LNCaP clone FGC (cell line): Measurements from ENCODE around the gene CDC42SE2.

Experiments used
- DNase-seq: peaks from one replicate; pipeline ENCODE4 v3.0.0-alpha.2; 2011; ENCODE audit warnings: low read depth
- H3K4me3 ChIP-seq: 2 replicates; pipeline ENCODE4 v1.5.1; 2011; ENCODE audit warnings: mild to moderate bottlenecking, low read depth, low read length, control low read depth
- CTCF ChIP-seq: IDR thresholded peaks from 2 replicates; pipeline ENCODE4 v1.5.1; 2012; ENCODE audit warnings: mild to moderate bottlenecking; ENCODE audit not compliant: control insufficient read depth, insufficient read depth; ENCODE audit errors: extremely low read depth

Gene CDC42SE2

DNA sequence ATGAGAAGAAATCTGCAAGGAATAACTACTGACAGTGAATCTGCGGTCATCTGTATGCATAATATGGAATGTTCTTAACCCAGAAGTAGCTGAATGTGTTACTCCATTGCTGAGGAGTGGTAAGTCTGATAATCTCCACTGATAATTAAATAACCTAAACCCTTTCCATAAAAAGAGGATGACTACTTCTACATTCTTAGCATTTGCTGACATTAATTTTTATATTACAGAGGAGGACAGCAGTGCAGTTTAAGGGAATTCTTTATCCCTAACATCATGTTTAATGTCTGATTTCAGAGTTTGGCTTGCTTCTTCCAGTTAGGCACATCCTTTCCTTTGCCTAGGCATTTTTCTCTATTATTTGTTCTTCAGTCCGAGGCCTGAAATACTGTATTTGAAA is 52.2 kb downstream of the CDC42SE2 start:
- DNase-seq: no peak
- no peak overlapping the region for H3K4me3 ChIP-seq
- TF ChIP-seq CTCF: no peak

DNA sequence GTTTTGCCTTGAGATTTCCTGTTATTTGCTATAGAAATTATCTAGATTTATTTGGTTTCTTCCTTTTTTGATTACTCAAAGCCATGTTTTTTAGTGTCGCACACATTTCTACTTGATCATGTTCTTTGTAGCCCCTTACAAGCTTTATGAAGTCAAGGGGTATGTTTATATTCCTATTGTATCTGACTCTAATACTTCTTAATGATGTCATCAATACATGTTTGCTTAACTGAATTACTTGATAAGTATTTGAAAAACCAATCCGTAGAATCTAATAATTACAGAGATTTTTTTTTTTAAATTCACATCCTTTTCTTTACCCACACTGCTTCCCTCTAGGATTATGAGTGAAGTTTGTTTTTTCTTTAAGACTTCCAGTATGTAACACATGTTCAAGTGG is 53.0 kb downstream of the CDC42SE2 start:
- no peak overlapping the region for H3K4me3 ChIP-seq
- DNase-seq: no peak
- TF ChIP-seq CTCF: no peak

- DNase-seq: no peak
- no peak overlapping the region for H3K4me3 ChIP-seq
- no peak for TF ChIP-seq CTCF
Measured at GRCh38 chr5:131318455-131318854, 54.6 kb downstream of the CDC42SE2 start.

DNA sequence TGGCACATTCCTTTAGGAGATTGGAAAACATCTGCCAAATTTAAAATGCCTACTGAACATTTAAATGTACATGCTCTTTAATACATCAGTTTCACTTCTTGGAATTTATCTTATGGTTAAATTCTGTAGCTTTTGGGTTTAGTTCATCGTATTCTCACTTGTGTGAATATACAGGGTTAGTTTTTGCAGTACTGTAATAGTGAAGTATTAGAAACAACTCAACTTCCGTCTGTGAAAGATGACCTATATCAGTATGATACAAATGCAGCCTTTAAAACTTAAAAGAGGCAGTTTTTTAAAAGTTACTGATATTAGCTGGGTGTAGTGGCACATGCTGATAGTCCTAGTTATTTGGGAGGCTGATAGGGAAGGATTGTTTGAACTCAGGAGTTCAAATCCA is 57.2 kb downstream of the CDC42SE2 start:
- TF ChIP-seq CTCF: no peak
- H3K4me3 ChIP-seq: no peak overlapping the region
- DNase-seq: no peak

DNA sequence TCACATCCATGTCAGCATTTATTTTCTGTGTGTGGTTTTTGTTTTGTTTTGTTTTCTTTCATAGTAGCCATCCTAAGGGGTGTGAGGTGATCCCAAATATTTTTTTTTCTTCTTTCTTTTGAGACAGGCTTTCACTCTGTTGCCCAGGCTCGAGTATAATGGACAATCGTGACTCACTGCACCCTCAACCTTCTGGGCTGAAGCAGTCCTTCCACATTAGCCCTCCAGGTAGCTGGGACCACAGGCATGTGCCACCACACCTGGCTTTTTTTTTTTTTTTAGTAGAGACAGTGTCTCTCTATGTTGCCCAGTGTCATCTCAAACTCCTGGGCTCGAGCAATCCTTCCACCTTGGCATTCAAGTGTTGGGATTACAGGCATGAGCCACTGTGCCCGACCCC is 59.1 kb downstream of the CDC42SE2 start:
- DNase-seq: no peak
- H3K4me3 ChIP-seq: no peak overlapping the region
- TF ChIP-seq CTCF: no peak

GRCh38 chr5:131323378-131323777 is 59.5 kb downstream of the CDC42SE2 start:
- no peak for DNase-seq
- H3K4me3 ChIP-seq: no peak overlapping the region

More at GRCh38 chr5:131323378-131323777, 59.5 kb downstream of the CDC42SE2 start:
- TF ChIP-seq CTCF: no peak
